ENCODE measurements around the gene ZNF200. TPM values are rescaled to one million over a fixed set of nuclear protein-coding genes. Genes with fewer than 3 reads are reported as not detected.

The ZNF200 gene
- total RNA-seq, 3 donors from 2014 or later, result 3.5 to 11.1 (median 9.2) TPM

GRCh38 chr16:3179651-3180050 is 55.3 kb downstream of the ZNF200 start:
- H3K36me3 ChIP-seq, result no peaks in the 10 kb centered on the region
- TF ChIP-seq POLR2AphosphoS5 (IDR thresholded peaks at IDR 0.05) (no peak), CTCF (IDR thresholded peaks at IDR 0.05) (no peak), POLR2A (IDR thresholded peaks at IDR 0.05) (no peak)
- DNase-seq (ENCODE audit: low spot score in 2 of 2), result no peak
- no peaks in the 10 kb centered on the region for H3K9me3 ChIP-seq
- peaks cover 6 to 95% of the 10 kb centered on the region in 2 donors for H3K27me3 ChIP-seq
- no peaks in the 10 kb centered on the region for H3K4me1 ChIP-seq
- no peak overlapping the region for H3K27ac ChIP-seq
- H3K4me3 ChIP-seq, result no peak overlapping the region
- intact Hi-C loops (cut with DNase I; ENCODE audit: low total_unique reads), result loop anchor here (1.0 kb wide), 1 partner anchor 17 kb away; no protein-coding TSS in a partner anchor

GRCh38 chr16:3175157-3176093 is 59.5 kb downstream of the ZNF200 start:
- Histone ChIP-seq H3K27me3 (peaks cover 6 to 96% of the 10 kb centered on the region in 2 donors), H3K27ac (no peak overlapping the region), H3K4me1 (no peaks in the 10 kb centered on the region), H3K9me3 (no peaks in the 10 kb centered on the region), H3K36me3 (no peaks in the 10 kb centered on the region), H3K4me3 (no peak overlapping the region)
- intact Hi-C loops (cut with DNase I; ENCODE audit: low total_unique reads), result no loop called here
- TF ChIP-seq POLR2A (IDR thresholded peaks at IDR 0.05) (no peak), CTCF (IDR thresholded peaks at IDR 0.05) (no peak), POLR2AphosphoS5 (IDR thresholded peaks at IDR 0.05) (no peak)
- no peak for DNase-seq (ENCODE audit: low spot score in 2 of 2)

DNA sequence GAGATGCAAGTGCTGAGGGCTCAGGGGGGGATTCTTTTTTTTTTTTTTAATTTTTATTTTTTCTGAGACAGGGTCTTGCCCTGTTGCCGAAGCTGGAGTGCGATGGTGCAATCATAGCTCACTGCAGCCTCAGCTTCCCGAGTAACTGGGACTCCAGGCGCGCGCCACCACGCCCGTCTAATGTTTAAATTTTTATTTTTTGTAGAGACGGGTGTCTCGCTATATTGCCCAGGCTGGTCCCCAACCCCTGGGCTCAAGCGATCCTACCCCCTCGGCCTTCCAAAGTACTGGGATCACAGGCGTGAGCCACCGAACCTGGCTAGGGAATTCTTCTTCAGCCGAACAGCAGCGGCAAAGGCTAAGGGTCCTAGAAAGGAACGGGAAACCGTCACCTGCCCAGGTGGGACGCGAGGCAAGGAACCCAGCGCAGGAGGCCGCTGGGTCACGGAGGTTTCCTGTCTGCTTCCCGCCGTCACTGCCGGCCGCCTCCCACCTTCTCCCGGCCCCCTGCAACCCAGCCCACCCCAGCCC is 60.3 kb downstream of the ZNF200 start:
- Histone ChIP-seq H3K9me3 (no peaks in the 10 kb centered on the region), H3K4me1 (no peaks in the 10 kb centered on the region), H3K4me3 (no peak overlapping the region), H3K27ac (no peak overlapping the region), H3K27me3 (peaks cover 6 to 96% of the 10 kb centered on the region in 2 donors), H3K36me3 (no peaks in the 10 kb centered on the region)
- TF ChIP-seq CTCF (IDR thresholded peaks at IDR 0.05) (no peak), POLR2A (IDR thresholded peaks at IDR 0.05) (no peak), POLR2AphosphoS5 (IDR thresholded peaks at IDR 0.05) (no peak)
- DNase-seq (ENCODE audit: low spot score in 2 of 2), result no peak
- intact Hi-C loops (cut with DNase I; ENCODE audit: low total_unique reads), result no loop called here

- H3K36me3 ChIP-seq, result no peaks in the 10 kb centered on the region
- H3K4me3 ChIP-seq, result no peak overlapping the region
- H3K4me1 ChIP-seq, result no peaks in the 10 kb centered on the region
- H3K27me3 ChIP-seq, result peaks cover 6 to 95% of the 10 kb centered on the region in 2 donors
- intact Hi-C loops (cut with DNase I; ENCODE audit: low total_unique reads), result no loop called here
- TF ChIP-seq POLR2AphosphoS5 (IDR thresholded peaks at IDR 0.05) (no peak), POLR2A (IDR thresholded peaks at IDR 0.05) (no peak), CTCF (IDR thresholded peaks at IDR 0.05) (no peak)
- H3K9me3 ChIP-seq, result no peaks in the 10 kb centered on the region
- no peak for DNase-seq (ENCODE audit: low spot score in 2 of 2)
- H3K27ac ChIP-seq, result no peak overlapping the region
These were observed 60.9 kb downstream of the ZNF200 start for GRCh38 chr16:3173892-3174617.

Other genes with a start within 250 kb of the ZNF200 start
- gene CLDN9, start 222.2 kb downstream of the ZNF200 start, total RNA-seq, result under 1 TPM in 1 of 3 donors, not detected in 2; 0.15 TPM
- gene CLDN6, start 217.0 kb downstream of the ZNF200 start, total RNA-seq, result not detected
- 10 to 100 TPM in 2 of 3 donors, 1 to 10 TPM in 1; 6.9 to 74.1 (median 36.7) TPM for gene TNFRSF12A, start 214.8 kb downstream of the ZNF200 start, total RNA-seq
- 10 to 100 TPM in 2 of 3 donors, 1 to 10 TPM in 1; 8.8 to 26.5 (median 17.3) TPM for gene HCFC1R1, start 211.2 kb downstream of the ZNF200 start, total RNA-seq
- 10 to 100 TPM; 15.5 to 26.1 (median 18.4) TPM for gene THOC6, start 211.1 kb downstream of the ZNF200 start, total RNA-seq
- gene BICDL2, start 198.2 kb downstream of the ZNF200 start, total RNA-seq, result 10 to 100 TPM in 2 of 3 donors, not detected in 1; 31.5 to 50.1 TPM
- gene MMP25, start 188.6 kb downstream of the ZNF200 start, total RNA-seq, result 1 to 10 TPM in 1 of 3 donors, under 1 TPM in 2; 0.59 to 1.1 (median 0.98) TPM
- gene IL32, start 169.5 kb downstream of the ZNF200 start, total RNA-seq, result 10 to 100 TPM in 2 of 3 donors, 1 to 10 TPM in 1; 9.1 to 17.0 (median 12.0) TPM
- gene ZSCAN10, start 135.9 kb downstream of the ZNF200 start, total RNA-seq, result not detected
- 10 to 100 TPM; 12.5 to 18.9 (median 13.4) TPM for gene ZNF205, start 122.6 kb downstream of the ZNF200 start, total RNA-seq
- gene ZNF213, start 100.1 kb downstream of the ZNF200 start, total RNA-seq, result 1 to 10 TPM; 4.0 to 5.6 (median 5.6) TPM
- gene OR1F1, start 47.0 kb downstream of the ZNF200 start, total RNA-seq, result not detected
- 1 to 10 TPM in 2 of 3 donors, under 1 TPM in 1; 0.66 to 5.6 (median 1.8) TPM for gene MEFV, start 21.5 kb upstream of the ZNF200 start, total RNA-seq
- 10 to 100 TPM; 38.2 to 55.8 (median 47.9) TPM for gene ZNF263, start 48.3 kb upstream of the ZNF200 start, total RNA-seq
- 10 to 100 TPM in 1 of 3 donors, 1 to 10 TPM in 2; 5.2 to 11.4 (median 7.0) TPM for gene TIGD7, start 70.3 kb upstream of the ZNF200 start, total RNA-seq
- gene ZNF75A, start 70.3 kb upstream of the ZNF200 start, total RNA-seq, result 10 to 100 TPM; 19.4 to 58.2 (median 37.0) TPM
- gene OR2C1, start 120.7 kb upstream of the ZNF200 start, total RNA-seq, result under 1 TPM in 1 of 3 donors, not detected in 2; 0.29 TPM
- 10 to 100 TPM; 10.9 to 17.7 (median 12.8) TPM for gene ZSCAN32, start 165.8 kb upstream of the ZNF200 start, total RNA-seq
- 10 to 100 TPM in 2 of 3 donors, 1 to 10 TPM in 1; 9.3 to 17.7 (median 12.8) TPM for gene ZNF174, start 166.1 kb upstream of the ZNF200 start, total RNA-seq
- 1 to 10 TPM; 2.1 to 3.6 (median 2.8) TPM for gene ZNF597, start 208.3 kb upstream of the ZNF200 start, total RNA-seq
- 10 to 100 TPM; 25.4 to 25.9 (median 25.5) TPM for gene NAA60, start 208.5 kb upstream of the ZNF200 start, total RNA-seq